Measurements from ENCODE around the gene ECE2.

ECE2 gene

DNA sequence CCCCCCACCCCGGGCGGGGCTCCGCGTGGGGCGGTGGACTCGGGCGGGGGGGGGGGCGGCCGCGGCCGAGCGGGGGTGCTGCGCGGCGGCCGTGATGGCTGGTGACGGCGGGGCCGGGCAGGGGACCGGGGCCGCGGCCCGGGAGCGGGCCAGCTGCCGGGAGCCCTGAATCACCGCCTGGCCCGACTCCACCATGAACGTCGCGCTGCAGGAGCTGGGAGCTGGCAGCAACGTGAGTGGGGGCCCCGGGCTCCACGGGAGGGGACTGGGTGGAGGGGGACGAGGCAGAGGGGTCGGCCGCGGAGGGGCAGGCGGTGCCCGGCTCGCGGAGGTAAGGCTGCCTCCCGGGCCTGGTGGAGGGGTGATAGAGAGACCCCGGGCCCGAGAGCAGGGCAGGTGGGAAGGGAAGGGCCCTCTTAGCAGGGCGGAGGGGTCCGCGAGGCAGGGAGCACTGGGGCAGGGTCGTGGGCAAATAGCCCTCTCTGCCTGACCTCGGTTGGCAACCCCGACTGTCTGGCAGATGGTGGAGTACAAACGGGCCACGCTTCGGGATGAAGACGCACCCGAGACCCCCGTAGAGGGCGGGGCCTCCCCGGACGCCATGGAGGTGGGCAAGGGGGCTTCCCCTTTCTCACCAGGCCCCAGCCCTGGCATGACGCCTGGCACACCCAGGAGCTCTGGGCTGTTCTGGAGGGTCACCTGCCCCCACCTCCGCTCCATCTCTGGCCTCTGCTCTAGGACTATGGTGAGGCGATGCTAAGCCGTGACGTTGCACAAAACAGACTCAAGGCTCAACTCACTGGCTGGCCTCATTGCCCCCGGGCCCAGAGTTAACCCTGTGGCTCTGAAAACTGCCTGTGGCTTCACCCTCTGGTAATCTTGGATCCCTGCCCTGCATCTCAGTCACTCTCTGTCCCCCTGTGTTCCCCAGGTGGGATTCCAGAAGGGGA, at the start of gene ECE2:
Gene ECE2, plus strand, starts transcription at position 62 of the 950 bp plus-strand sequence. Its CDS starts 132 bp downstream, at position 194.
- no peaks in the 10 kb centered on the region for H3K36me3 ChIP-seq (ENCODE audit: control insufficient read depth, insufficient read depth, low read length)
- no peak within 1 kb of the TSS for H3K4me3 ChIP-seq (replicated peaks; ENCODE audit: low read depth, low read length)
- DNase-seq (ENCODE audit: extremely low read depth, insufficient read length) = no peak
- TF ChIP-seq, protein P1, sequence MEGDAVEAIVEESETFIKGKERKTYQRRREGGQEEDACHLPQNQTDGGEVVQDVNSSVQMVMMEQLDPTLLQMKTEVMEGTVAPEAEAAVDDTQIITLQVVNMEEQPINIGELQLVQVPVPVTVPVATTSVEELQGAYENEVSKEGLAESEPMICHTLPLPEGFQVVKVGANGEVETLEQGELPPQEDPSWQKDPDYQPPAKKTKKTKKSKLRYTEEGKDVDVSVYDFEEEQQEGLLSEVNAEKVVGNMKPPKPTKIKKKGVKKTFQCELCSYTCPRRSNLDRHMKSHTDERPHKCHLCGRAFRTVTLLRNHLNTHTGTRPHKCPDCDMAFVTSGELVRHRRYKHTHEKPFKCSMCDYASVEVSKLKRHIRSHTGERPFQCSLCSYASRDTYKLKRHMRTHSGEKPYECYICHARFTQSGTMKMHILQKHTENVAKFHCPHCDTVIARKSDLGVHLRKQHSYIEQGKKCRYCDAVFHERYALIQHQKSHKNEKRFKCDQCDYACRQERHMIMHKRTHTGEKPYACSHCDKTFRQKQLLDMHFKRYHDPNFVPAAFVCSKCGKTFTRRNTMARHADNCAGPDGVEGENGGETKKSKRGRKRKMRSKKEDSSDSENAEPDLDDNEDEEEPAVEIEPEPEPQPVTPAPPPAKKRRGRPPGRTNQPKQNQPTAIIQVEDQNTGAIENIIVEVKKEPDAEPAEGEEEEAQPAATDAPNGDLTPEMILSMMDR (IDR thresholded peaks at IDR 0.05; ENCODE audit: insufficient read depth, low read length, poor library complexity, severe bottlenecking) = no peak
- no peaks in the 10 kb centered on the region; the same call in 1 of the 2 replicates for H3K27me3 ChIP-seq (replicated peaks; ENCODE audit: control insufficient read depth, insufficient read depth, low read length)

DNA sequence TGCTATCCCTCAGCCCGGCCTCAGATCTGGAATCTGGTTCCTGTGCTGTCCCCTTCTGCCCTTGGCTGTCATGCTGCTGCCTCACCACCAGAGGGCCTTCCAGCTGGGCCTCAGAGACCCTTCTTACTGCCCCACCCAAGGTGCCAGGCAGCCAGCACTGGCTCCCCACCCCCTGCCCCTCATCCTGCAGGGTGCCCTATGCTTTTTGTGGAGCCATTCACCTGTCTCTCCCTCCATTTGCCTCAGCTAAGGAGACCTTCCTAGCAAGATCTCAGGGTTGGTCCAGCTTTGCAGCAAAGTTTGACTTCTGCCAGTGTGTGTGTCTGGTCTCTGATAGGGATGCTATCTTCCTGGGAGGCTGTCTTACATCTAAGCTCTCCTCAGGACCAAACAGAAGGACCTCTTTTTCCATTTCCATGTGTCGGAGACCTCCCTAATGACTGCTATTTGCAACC, 48.3 kb upstream of the ECE2 start:
- DNase-seq (ENCODE audit: extremely low read depth, insufficient read length) = no peak
- Histone ChIP-seq H3K27me3 (replicated peaks; ENCODE audit: control insufficient read depth, insufficient read depth, low read length) (no peaks in the 10 kb centered on the region; the same call in 1 of the 2 replicates), H3K36me3 (ENCODE audit: control insufficient read depth, insufficient read depth, low read length) (no peaks in the 10 kb centered on the region), H3K4me3 (replicated peaks; ENCODE audit: low read depth, low read length) (no peak overlapping the region)
- TF ChIP-seq, protein P1 (IDR thresholded peaks at IDR 0.05; ENCODE audit: insufficient read depth, low read length, poor library complexity, severe bottlenecking) = peak; percentile 97

DNA sequence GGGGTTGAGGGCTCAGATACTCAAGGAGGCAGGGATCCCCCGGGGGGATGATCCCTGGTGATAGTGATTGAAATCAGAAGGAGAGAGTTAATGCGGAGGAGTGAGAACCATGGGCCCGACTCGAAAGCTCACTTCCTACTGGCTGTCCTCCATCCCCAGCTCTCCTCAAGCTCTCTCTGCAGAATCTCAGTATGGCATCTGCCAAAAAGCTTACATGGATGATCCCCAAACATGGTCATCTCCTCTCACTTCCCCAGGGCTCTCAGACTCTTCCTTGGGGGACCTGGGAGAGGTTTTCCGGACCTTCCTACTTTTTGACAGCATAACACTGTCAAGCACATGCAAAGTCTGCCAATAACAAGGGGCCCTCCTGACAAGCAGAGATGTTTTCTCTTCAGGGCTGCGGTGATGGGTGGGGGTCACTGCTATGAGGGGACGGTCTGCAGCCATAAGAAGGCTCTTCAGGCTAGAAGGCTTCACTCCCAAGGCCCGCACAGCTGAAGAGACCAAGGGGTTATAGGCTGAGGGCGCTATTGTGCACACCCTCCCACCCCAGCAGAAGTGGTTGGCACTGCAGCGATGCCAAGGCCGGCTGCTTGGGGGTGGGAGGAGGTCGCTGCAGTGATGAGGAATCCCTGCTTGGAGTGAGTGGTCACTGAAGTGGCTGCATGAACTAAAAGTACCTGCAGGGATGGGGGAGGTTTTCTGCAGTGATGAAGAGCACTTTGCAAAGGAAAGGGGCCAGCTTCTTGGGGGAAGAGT, 47.3 kb upstream of the ECE2 start:
- TF ChIP-seq, protein P1 (IDR thresholded peaks at IDR 0.05; ENCODE audit: insufficient read depth, low read length, poor library complexity, severe bottlenecking) = no peak
- H3K4me3 ChIP-seq (replicated peaks; ENCODE audit: low read depth, low read length) = no peak overlapping the region; the same call in 1 of the 2 replicates
- DNase-seq (ENCODE audit: extremely low read depth, insufficient read length) = no peak
- H3K36me3 ChIP-seq (ENCODE audit: control insufficient read depth, insufficient read depth, low read length) = no peaks in the 10 kb centered on the region
- no peaks in the 10 kb centered on the region; the same call in 1 of the 2 replicates for H3K27me3 ChIP-seq (replicated peaks; ENCODE audit: control insufficient read depth, insufficient read depth, low read length)

DNA sequence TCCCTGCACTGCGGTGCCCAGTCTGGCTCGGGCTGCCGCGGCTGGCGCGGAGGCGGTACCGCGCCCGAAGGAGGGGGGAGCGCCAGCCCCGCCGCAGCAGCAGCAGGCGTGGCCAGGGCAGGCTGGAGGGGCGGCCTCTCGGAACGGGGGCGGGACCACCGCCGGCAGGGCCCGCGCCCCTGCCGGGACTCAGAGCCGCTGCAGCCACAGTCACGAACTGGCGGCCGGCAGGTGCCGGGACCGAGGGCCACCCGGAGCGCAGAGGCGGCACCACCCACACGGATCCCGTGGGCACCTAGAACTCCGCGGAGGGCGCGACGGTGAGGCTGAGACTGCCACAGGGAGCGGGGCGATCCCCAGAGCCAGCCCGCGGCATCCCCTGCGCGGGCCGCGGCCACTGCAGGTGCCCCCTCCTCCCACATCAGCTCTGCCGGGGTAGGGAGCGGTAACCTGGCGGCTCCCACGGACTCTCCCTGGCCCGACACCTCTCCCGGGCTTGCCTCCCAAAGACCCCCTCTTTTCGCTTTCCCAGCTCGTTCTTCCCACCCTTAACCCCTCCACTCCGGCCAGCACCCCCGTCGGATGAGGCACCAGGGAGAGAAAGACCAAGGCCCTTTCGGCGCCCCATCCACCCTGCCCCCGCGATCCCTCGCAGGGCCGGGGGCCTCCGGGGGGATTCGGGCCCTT, 46.3 kb upstream of the ECE2 start, which contains the start of gene VWA5B2:
Gene VWA5B2, plus strand, starts transcription at position 192 of the 687 bp plus-strand sequence. CDS start 944 bp downstream, outside the sequence.
- TF ChIP-seq, protein P1 (IDR thresholded peaks at IDR 0.05; ENCODE audit: insufficient read depth, low read length, poor library complexity, severe bottlenecking) = peak; percentile 5
- DNase-seq (ENCODE audit: extremely low read depth, insufficient read length) = peak; percentile 79
- peak within 1 kb of the TSS; percentile 50 for H3K4me3 ChIP-seq (replicated peaks; ENCODE audit: low read depth, low read length)
- no peaks in the 10 kb centered on the region; the same call in 1 of the 2 replicates for H3K27me3 ChIP-seq (replicated peaks; ENCODE audit: control insufficient read depth, insufficient read depth, low read length)
- no peaks in the 10 kb centered on the region for H3K36me3 ChIP-seq (ENCODE audit: control insufficient read depth, insufficient read depth, low read length)

DNA sequence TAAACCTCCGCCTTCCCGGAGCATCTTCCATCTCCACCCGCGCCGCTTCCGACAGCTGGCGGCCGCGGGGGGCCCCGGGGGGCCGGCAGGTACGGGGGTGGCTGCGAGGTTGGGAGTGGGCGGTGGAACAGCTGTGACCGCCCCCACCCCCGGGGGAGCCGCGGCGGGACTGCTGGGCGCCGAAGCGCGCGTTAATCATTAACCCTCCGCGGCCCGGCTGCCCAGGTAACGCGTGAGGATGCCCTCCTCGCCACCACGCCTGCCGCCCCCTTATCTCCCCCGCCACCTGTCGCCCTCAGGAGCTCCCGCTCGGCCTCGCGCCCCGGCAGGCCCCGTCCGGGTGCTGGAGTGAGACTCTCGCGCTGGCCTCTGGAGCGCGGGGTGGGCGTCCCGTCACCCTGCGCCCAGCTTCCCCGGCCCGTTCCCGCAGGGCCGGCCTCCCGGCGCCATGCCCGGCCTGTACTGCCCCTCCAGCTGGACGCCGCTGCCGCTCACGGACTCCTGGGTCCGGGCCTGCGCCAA, 45.7 kb upstream of the ECE2 start:
- H3K36me3 ChIP-seq (ENCODE audit: control insufficient read depth, insufficient read depth, low read length) = no peaks in the 10 kb centered on the region
- no peak for DNase-seq (ENCODE audit: extremely low read depth, insufficient read length)
- H3K27me3 ChIP-seq (replicated peaks; ENCODE audit: control insufficient read depth, insufficient read depth, low read length) = no peaks in the 10 kb centered on the region; the same call in 1 of the 2 replicates
- peak overlapping the region; percentile 50 for H3K4me3 ChIP-seq (replicated peaks; ENCODE audit: low read depth, low read length)
- TF ChIP-seq, protein P1 (IDR thresholded peaks at IDR 0.05; ENCODE audit: insufficient read depth, low read length, poor library complexity, severe bottlenecking) = no peak

Data from GM06990 (cell line).